OCI-LY7 (cell line): ENCODE measurements around the gene IFIT1B. TPM values are rescaled to one million over a fixed set of nuclear protein-coding genes. Genes with fewer than 3 reads are reported as not detected.

Experiments used
- BruUV-seq: library from RNA; stranded (reverse); fragments of 400-500 nt; replicated peaks from 2 replicates; lab custom pipeline; 2021; lab: Mats Ljungman, UMichigan
- CTCF ChIA-PET: fragments of 300-600 bp; sonication (Branson Sonifier 250); formaldehyde crosslinking; loops from one replicate; lab custom pipeline; 2022; ENCODE audit warnings: antibody characterized with exemption; ENCODE audit not compliant: unreplicated experiment; lab: Charles Lee
- POLR2A ChIA-PET: fragments of 300-600 bp; sonication (Branson Sonifier 250); formaldehyde crosslinking; loops from one replicate; lab custom pipeline; 2022; ENCODE audit warnings: antibody characterized with exemption; lab: Charles Lee
- DNase-seq: peaks from one replicate; pipeline ENCODE4 v3.0.0-alpha.2; 2015; ENCODE audit warnings: low spot score
- H2AFZ ChIP-seq: fragments of 200-600 bp; sonication (generic), shearing (Covaris generic); 2 replicates; pipeline ENCODE4 v1.6.1; 2014; ENCODE audit warnings: mild to moderate bottlenecking, antibody characterized with exemption, low read length, moderate library complexity
- H3K27ac ChIP-seq: fragments of 200-600 bp; sonication (generic); 2 replicates; pipeline ENCODE4 v1.5.1; 2014; ENCODE audit warnings: mixed run types, low read depth, mild to moderate bottlenecking, moderate library complexity, low read length, inconsistent platforms; ENCODE audit not compliant: poor library complexity, severe bottlenecking
- H3K36me3 ChIP-seq: fragments of 200-600 bp; sonication (generic); 2 replicates; pipeline ENCODE4 v1.6.1; 2014; ENCODE audit warnings: mild to moderate bottlenecking, antibody characterized with exemption, low read length, moderate library complexity, mixed read lengths; ENCODE audit not compliant: insufficient read depth
- H3K4me1 ChIP-seq: fragments of 200-600 bp; sonication (generic); 2 replicates; pipeline ENCODE4 v1.5.1; 2014; ENCODE audit warnings: mild to moderate bottlenecking, low read length; ENCODE audit not compliant: insufficient read depth, poor library complexity, severe bottlenecking
- H3K4me2 ChIP-seq: fragments of 200-600 bp; sonication (generic); 2 replicates; pipeline ENCODE4 v1.6.1; 2014; ENCODE audit warnings: mild to moderate bottlenecking, low read length
- H3K4me3 ChIP-seq: fragments of 200-600 bp; sonication (generic); 2 replicates; pipeline ENCODE4 v1.5.1; 2014; ENCODE audit warnings: mild to moderate bottlenecking, low read depth, low read length; ENCODE audit not compliant: poor library complexity, severe bottlenecking
- H3K79me2 ChIP-seq: fragments of 200-600 bp; sonication (generic); 2 replicates; pipeline ENCODE4 v1.6.1; 2016; ENCODE audit warnings: low read depth, mild to moderate bottlenecking, low read length, moderate library complexity, mixed read lengths; ENCODE audit not compliant: insufficient read depth
- H3K9me2 ChIP-seq: fragments of 200-600 bp; sonication (generic); 2 replicates; pipeline ENCODE4 v1.6.1; 2016; ENCODE audit warnings: mild to moderate bottlenecking, low read length, mixed read lengths; ENCODE audit not compliant: insufficient read depth
- H3K9me3 ChIP-seq: fragments of 200-600 bp; sonication (generic); 2 replicates; pipeline ENCODE4 v1.6.1; 2014; ENCODE audit warnings: mild to moderate bottlenecking, mixed run types, low read length, mixed read lengths
- H4K20me1 ChIP-seq: fragments of 200-600 bp; sonication (generic); 2 replicates; pipeline ENCODE4 v1.6.1; 2014; ENCODE audit warnings: mild to moderate bottlenecking, antibody characterized with exemption, low read length, moderate library complexity, mixed read lengths; ENCODE audit not compliant: insufficient read depth
- CTCF ChIP-seq: fragments of 200-600 bp; sonication (generic); conservative IDR thresholded peaks from 2 replicates; pipeline ENCODE4 v1.5.1; 2014; ENCODE audit warnings: mild to moderate bottlenecking, antibody characterized with exemption, low read length, moderate library complexity, mixed read lengths
- EZH2phosphoT487 ChIP-seq: fragments of 200-600 bp; sonication (generic); IDR thresholded peaks from 2 replicates; pipeline ENCODE4 v1.6.1; 2018; ENCODE audit warnings: low read depth, borderline replicate concordance, mild to moderate bottlenecking, mixed run types, antibody characterized with exemption, low read length, moderate library complexity, mixed read lengths
- intact Hi-C: fragments of 100-400 bp; cut with micrococcal nuclease; formaldehyde crosslinking; loops from one replicate; pipeline ENCODE4 v1.10.0; 2022; ENCODE audit not compliant: unreplicated experiment
- total RNA-seq, 2 experiments: library from RNA; depleted of rRNA in 1 of 2; stranded (reverse); fragments of >200 nt in 1 of 2; shearing (Covaris generic) in 1 of 2; gene quantifications; 2 replicates each; pipeline ENCODE4 v1.2.3, GENCODE V29; 2014 to 2022

Gene IFIT1B
- total RNA-seq, 2 experiments from 2014 or later, result not detected

DNA sequence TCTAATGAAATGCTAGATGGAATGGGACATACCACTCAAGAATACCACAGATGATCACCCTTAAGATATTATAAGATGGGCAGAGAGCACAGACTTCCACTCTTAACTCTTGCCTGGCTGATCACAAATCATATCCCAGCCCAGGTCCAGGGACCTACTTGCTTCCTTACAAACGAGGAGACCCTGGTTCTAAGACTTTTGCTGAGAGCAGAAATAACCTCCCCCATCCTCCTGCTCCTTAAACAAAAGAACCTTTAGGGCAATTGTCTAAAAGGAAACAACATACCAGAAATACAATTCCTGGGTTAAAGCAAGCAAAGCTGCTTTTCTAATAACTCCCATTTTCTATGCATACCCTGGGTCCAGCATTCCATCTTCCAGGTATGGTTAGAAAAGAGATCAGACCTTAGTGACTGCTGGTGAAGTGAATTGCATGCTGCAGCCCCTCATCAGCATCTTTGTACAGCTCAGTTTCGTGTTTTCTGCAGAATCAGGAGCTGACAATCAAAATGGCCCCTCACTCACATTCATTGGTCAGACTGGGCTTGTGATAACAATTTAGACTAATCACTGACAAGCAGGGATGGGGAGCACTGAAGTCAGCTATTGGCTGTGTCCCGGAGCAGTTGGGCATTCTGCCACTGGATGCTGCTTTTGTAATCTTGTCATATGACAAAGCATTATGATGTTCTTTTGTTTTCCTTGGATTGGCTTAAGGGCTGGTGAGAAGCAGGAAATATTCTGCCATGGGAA lies 35.5 kb upstream of the IFIT1B start:
- no peak overlapping the region for H2AFZ ChIP-seq
- intact Hi-C loops, result no loop called here
- H3K79me2 ChIP-seq, result no peaks in the 10 kb centered on the region
- no peaks in the 10 kb centered on the region for H3K36me3 ChIP-seq
- H3K4me1 ChIP-seq, result no peaks in the 10 kb centered on the region
- no peaks in the 10 kb centered on the region for H4K20me1 ChIP-seq
- H3K9me2 ChIP-seq, result no peaks in the 10 kb centered on the region
- CTCF ChIA-PET, result no interaction called here
- no peak overlapping the region for H3K4me2 ChIP-seq
- H3K27ac ChIP-seq, result no peak overlapping the region
- no peaks in the 10 kb centered on the region for H3K9me3 ChIP-seq
- DNase-seq, result no peak
- POLR2A ChIA-PET, result no interaction called here
- TF ChIP-seq EZH2phosphoT487 (no peak), CTCF (no peak)
- BruUV-seq, result no TSS peak
- no peak overlapping the region for H3K4me3 ChIP-seq

- Histone ChIP-seq H3K9me3 (no peaks in the 10 kb centered on the region), H3K4me1 (no peaks in the 10 kb centered on the region), H3K4me3 (no peak overlapping the region), H4K20me1 (no peaks in the 10 kb centered on the region), H3K4me2 (no peak overlapping the region), H3K79me2 (no peaks in the 10 kb centered on the region), H3K27ac (no peak overlapping the region), H3K9me2 (no peaks in the 10 kb centered on the region), H3K36me3 (no peaks in the 10 kb centered on the region), H2AFZ (no peak overlapping the region)
- no peak for DNase-seq
- BruUV-seq, result no TSS peak
- TF ChIP-seq CTCF, result no peak
- TF ChIP-seq EZH2phosphoT487, result no peak
- POLR2A ChIA-PET, result interaction anchor here (1.0 kb wide), 1 partner anchor 27 kb away, joined by 3 read pairs; no protein-coding TSS in a partner anchor
- intact Hi-C loops, result no loop called here
- CTCF ChIA-PET, result no interaction called here
These were observed 34.6 kb upstream of the IFIT1B start for GRCh38 chr10:89343089-89343767.

- no peaks in the 10 kb centered on the region for H3K36me3 ChIP-seq
- BruUV-seq, result no TSS peak
- intact Hi-C loops, result no loop called here
- no peak for DNase-seq
- ChIA-PET POLR2A (interaction anchor here (1.0 kb wide), 1 partner anchor 28 kb away, joined by 3 read pairs; no protein-coding TSS in a partner anchor), CTCF (no interaction called here)
- H2AFZ ChIP-seq, result no peak overlapping the region
- H3K9me3 ChIP-seq, result no peaks in the 10 kb centered on the region
- H4K20me1 ChIP-seq, result no peaks in the 10 kb centered on the region
- no peak overlapping the region for H3K27ac ChIP-seq
- H3K4me1 ChIP-seq, result no peaks in the 10 kb centered on the region
- no peak overlapping the region for H3K4me3 ChIP-seq
- no peaks in the 10 kb centered on the region for H3K9me2 ChIP-seq
- TF ChIP-seq CTCF (no peak), EZH2phosphoT487 (no peak)
- no peak overlapping the region for H3K4me2 ChIP-seq
- H3K79me2 ChIP-seq, result no peaks in the 10 kb centered on the region
These were observed 33.7 kb upstream of the IFIT1B start for GRCh38 chr10:89344156-89344555.
